Activated T-cell treated with anti-CD3 and anti-CD28 coated beads for 4 hours (primary cell): ENCODE measurements around the gene STPG4.
"Not testable (repeated sequence)": the region's sequence is repeated elsewhere in the genome, so short reads cannot be mapped to it uniquely, and the experiment has no call there.

Experiments
- DNase-seq: peaks from one replicate; pipeline ENCODE4 v3.0.0-alpha.2; 2020

The STPG4 gene

GRCh38 chr2:47155091-47155876 is at the start of gene STPG4:
TSS of gene STPG4 (minus strand) at chr2:47155308. CDS start at chr2:47155251, 57 bp downstream.
- DNase-seq: no peak

GRCh38 chr2:47204691-47205090 is 49.6 kb upstream of the STPG4 start:
- DNase-seq: no peak

- DNase-seq: no peak
Observed at GRCh38 chr2:47203995-47204394, 48.9 kb upstream of the STPG4 start.

GRCh38 chr2:47201224-47201623 is 46.1 kb upstream of the STPG4 start:
- DNase-seq: no peak

- DNase-seq: no peak
Observed at GRCh38 chr2:47198985-47199451, 43.9 kb upstream of the STPG4 start.

- no peak for DNase-seq
Observed at GRCh38 chr2:47196499-47196898, 41.4 kb upstream of the STPG4 start.

- DNase-seq: no peak
Observed at GRCh38 chr2:47196046-47196445, 40.9 kb upstream of the STPG4 start.

- no peak for DNase-seq
Observed at GRCh38 chr2:47195148-47195547, 40.0 kb upstream of the STPG4 start.

- no peak for DNase-seq
Observed at GRCh38 chr2:47194410-47194809, 39.3 kb upstream of the STPG4 start.

GRCh38 chr2:47193607-47194006 is 38.5 kb upstream of the STPG4 start:
- no peak for DNase-seq

- no peak for DNase-seq
Observed at GRCh38 chr2:47190188-47190881, 35.2 kb upstream of the STPG4 start.

- DNase-seq: no peak
Observed at GRCh38 chr2:47189635-47190034, 34.5 kb upstream of the STPG4 start.

- DNase-seq: no peak
Observed at GRCh38 chr2:47187069-47187468, 32.0 kb upstream of the STPG4 start.

GRCh38 chr2:47186351-47186750 is 31.2 kb upstream of the STPG4 start:
- DNase-seq: no peak

GRCh38 chr2:47185098-47185497 is 30.0 kb upstream of the STPG4 start:
- DNase-seq: not testable (repeated sequence)

- DNase-seq: no peak
Observed at GRCh38 chr2:47181176-47181575, 26.1 kb upstream of the STPG4 start.

GRCh38 chr2:47180531-47180930 is 25.4 kb upstream of the STPG4 start:
- DNase-seq: no peak

GRCh38 chr2:47179388-47179787 is 24.3 kb upstream of the STPG4 start:
- no peak for DNase-seq

- DNase-seq: no peak
Observed at GRCh38 chr2:47178341-47178740, 23.2 kb upstream of the STPG4 start.

- DNase-seq: no peak
Observed at GRCh38 chr2:47177043-47177565, 22.0 kb upstream of the STPG4 start.

- DNase-seq: no peak
Observed at GRCh38 chr2:47174733-47175361, 19.7 kb upstream of the STPG4 start.

GRCh38 chr2:47173986-47174732 is 19.1 kb upstream of the STPG4 start:
- DNase-seq: no peak
